ENCODE results near the gene PLXNA4.

PLXNA4 gene

GRCh38 chr7:132614428-132615318 is 38.4 kb upstream of the PLXNA4 start:
- no peak for TF ChIP-seq POLR2A (IDR thresholded peaks at IDR 0.05; ENCODE audit: extremely low read depth, insufficient read length)
- no peak for TF ChIP-seq MYC (IDR thresholded peaks at IDR 0.05; ENCODE audit: low read depth, low read length)
- no peak for TF ChIP-seq MAX (IDR thresholded peaks at IDR 0.05; ENCODE audit: low read depth, low read length)
- no peak for TF ChIP-seq CTCF (IDR thresholded peaks at IDR 0.05; ENCODE audit: low read depth, low read length)
- DNase-seq (ENCODE audit: low read depth): peak; percentile 69
- H3K4me3 ChIP-seq (ENCODE audit: low read depth, low read length): no peak overlapping the region

GRCh38 chr7:132613737-132614136 is 37.5 kb upstream of the PLXNA4 start:
- DNase-seq (ENCODE audit: low read depth): no peak
- TF ChIP-seq CTCF (IDR thresholded peaks at IDR 0.05; ENCODE audit: low read depth, low read length) (no peak), MYC (IDR thresholded peaks at IDR 0.05; ENCODE audit: low read depth, low read length) (no peak)
- no peak overlapping the region for H3K4me3 ChIP-seq (ENCODE audit: low read depth, low read length)

- no peak for TF ChIP-seq MYC (IDR thresholded peaks at IDR 0.05; ENCODE audit: low read depth, low read length)
- DNase-seq (ENCODE audit: low read depth): no peak
- no peak overlapping the region for H3K4me3 ChIP-seq (ENCODE audit: low read depth, low read length)
These were observed 34.7 kb upstream of the PLXNA4 start for GRCh38 chr7:132610995-132611394.

- no peak overlapping the region for H3K4me3 ChIP-seq (ENCODE audit: low read depth, low read length)
- DNase-seq (ENCODE audit: low read depth): no peak
- TF ChIP-seq POLR2A (IDR thresholded peaks at IDR 0.05; ENCODE audit: extremely low read depth, insufficient read length) (no peak), MAX (IDR thresholded peaks at IDR 0.05; ENCODE audit: low read depth, low read length) (no peak), CTCF (IDR thresholded peaks at IDR 0.05; ENCODE audit: low read depth, low read length) (no peak), MYC (IDR thresholded peaks at IDR 0.05; ENCODE audit: low read depth, low read length) (no peak)
These were observed 33.7 kb upstream of the PLXNA4 start for GRCh38 chr7:132609906-132610520.

- TF ChIP-seq MYC (IDR thresholded peaks at IDR 0.05; ENCODE audit: low read depth, low read length): no peak
- TF ChIP-seq CTCF (IDR thresholded peaks at IDR 0.05; ENCODE audit: low read depth, low read length): no peak
- TF ChIP-seq MAX (IDR thresholded peaks at IDR 0.05; ENCODE audit: low read depth, low read length): 0 out of 2 replicates have a peak, but pooled peaks have one; percentile 14
- TF ChIP-seq POLR2A (IDR thresholded peaks at IDR 0.05; ENCODE audit: extremely low read depth, insufficient read length): no peak
- DNase-seq (ENCODE audit: low read depth): peak; percentile 39
- no peak overlapping the region for H3K4me3 ChIP-seq (ENCODE audit: low read depth, low read length)
These were observed 33.0 kb upstream of the PLXNA4 start for GRCh38 chr7:132609222-132609621.

GRCh38 chr7:132608523-132608922 is 32.3 kb upstream of the PLXNA4 start:
- TF ChIP-seq MAX (IDR thresholded peaks at IDR 0.05; ENCODE audit: low read depth, low read length) (no peak), CTCF (IDR thresholded peaks at IDR 0.05; ENCODE audit: low read depth, low read length) (no peak), MYC (IDR thresholded peaks at IDR 0.05; ENCODE audit: low read depth, low read length) (no peak), POLR2A (IDR thresholded peaks at IDR 0.05; ENCODE audit: extremely low read depth, insufficient read length) (no peak)
- no peak for DNase-seq (ENCODE audit: low read depth)
- no peak overlapping the region for H3K4me3 ChIP-seq (ENCODE audit: low read depth, low read length)
